HG03520 (cell line): ENCODE results near the gene PCDH18.
"Not testable (repeated sequence)": the region's sequence is repeated elsewhere in the genome, so short reads cannot be mapped to it uniquely, and the experiment has no call there.

Source experiments
- ATAC-seq: cut with Tn5 transposase; IDR thresholded peaks from one replicate; pipeline ENCODE4 v1.9.1; 2021; ENCODE audit warnings: mild to moderate bottlenecking, moderate library complexity; ENCODE audit not compliant: unreplicated experiment

Gene PCDH18

GRCh38 chr4:137531986-137532868 lies at the start of gene PCDH18:
TSS of gene PCDH18 (minus strand) at chr4:137532494. CDS start at chr4:137532088, 406 bp downstream.
- ATAC-seq, result no peak

- no peak for ATAC-seq
Observed at GRCh38 chr4:137576446-137576845, 44.2 kb upstream of the PCDH18 start.

- no peak for ATAC-seq
Observed at GRCh38 chr4:137572647-137573046, 40.4 kb upstream of the PCDH18 start.

- no peak for ATAC-seq
Observed at GRCh38 chr4:137572163-137572562, 39.9 kb upstream of the PCDH18 start.

- ATAC-seq, result no peak
Observed at GRCh38 chr4:137559801-137560200, 27.5 kb upstream of the PCDH18 start.

- ATAC-seq, result no peak
Observed at GRCh38 chr4:137558951-137559350, 26.7 kb upstream of the PCDH18 start.

- no peak for ATAC-seq
Observed at GRCh38 chr4:137545461-137545861, 13.2 kb upstream of the PCDH18 start.

GRCh38 chr4:137543648-137544047 lies 11.4 kb upstream of the PCDH18 start:
- no peak for ATAC-seq

GRCh38 chr4:137543198-137543597 lies 10.9 kb upstream of the PCDH18 start:
- no peak for ATAC-seq

- ATAC-seq, result no peak
Observed at GRCh38 chr4:137541876-137542646, 9.8 kb upstream of the PCDH18 start.

GRCh38 chr4:137541181-137541580 lies 8.9 kb upstream of the PCDH18 start:
- no peak for ATAC-seq

GRCh38 chr4:137540356-137540755 lies 8.1 kb upstream of the PCDH18 start:
- ATAC-seq, result no peak

GRCh38 chr4:137538526-137538925 lies 6.2 kb upstream of the PCDH18 start:
- ATAC-seq, result no peak

GRCh38 chr4:137537807-137538206 lies 5.5 kb upstream of the PCDH18 start:
- not testable (repeated sequence) for ATAC-seq

- ATAC-seq, result no peak
Observed at GRCh38 chr4:137536789-137537561, 4.7 kb upstream of the PCDH18 start.

- ATAC-seq, result no peak
Observed at GRCh38 chr4:137535718-137536117, 3.4 kb upstream of the PCDH18 start.

- no peak for ATAC-seq
Observed at GRCh38 chr4:137534516-137534915, 2.2 kb upstream of the PCDH18 start.

- no peak for ATAC-seq
Observed at GRCh38 chr4:137533855-137534254, 1.6 kb upstream of the PCDH18 start.

GRCh38 chr4:137532869-137533236 lies 559 bp upstream of the PCDH18 start:
- no peak for ATAC-seq

GRCh38 chr4:137531168-137531985 lies 917 bp downstream of the PCDH18 start:
- no peak for ATAC-seq
